Measurements from ENCODE around the gene PUM1.
"Not testable (repeated sequence)": the region's sequence is repeated elsewhere in the genome, so short reads cannot be mapped to it uniquely, and the experiment has no call there.

The PUM1 gene

DNA sequence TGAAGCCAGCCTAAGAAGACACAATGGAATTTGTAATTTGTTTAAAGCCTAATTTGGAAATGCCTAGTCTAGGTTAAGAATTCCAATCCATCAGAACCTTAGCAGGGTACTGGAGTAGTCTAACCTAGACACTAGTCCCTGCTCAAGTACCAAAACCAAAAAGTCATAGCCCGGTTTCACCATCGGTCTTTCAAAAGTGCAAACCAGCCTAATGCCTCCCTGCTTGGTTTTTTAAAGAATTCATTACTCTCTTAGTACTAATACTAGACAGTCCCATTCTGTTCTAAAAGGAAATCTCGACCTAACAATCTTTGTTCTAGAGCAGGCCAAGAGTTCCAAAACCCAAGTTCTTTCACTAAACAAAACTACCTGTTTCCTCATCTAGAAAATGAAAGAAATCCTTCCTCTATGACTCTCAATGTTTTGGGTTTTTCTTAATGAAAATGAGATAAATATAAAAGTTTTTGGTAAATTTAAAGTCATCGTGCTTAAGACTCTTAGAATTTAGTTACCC lies 2.6 kb downstream of the PUM1 start:
- no peak for DNase-seq (ENCODE audit: low read depth)

DNA sequence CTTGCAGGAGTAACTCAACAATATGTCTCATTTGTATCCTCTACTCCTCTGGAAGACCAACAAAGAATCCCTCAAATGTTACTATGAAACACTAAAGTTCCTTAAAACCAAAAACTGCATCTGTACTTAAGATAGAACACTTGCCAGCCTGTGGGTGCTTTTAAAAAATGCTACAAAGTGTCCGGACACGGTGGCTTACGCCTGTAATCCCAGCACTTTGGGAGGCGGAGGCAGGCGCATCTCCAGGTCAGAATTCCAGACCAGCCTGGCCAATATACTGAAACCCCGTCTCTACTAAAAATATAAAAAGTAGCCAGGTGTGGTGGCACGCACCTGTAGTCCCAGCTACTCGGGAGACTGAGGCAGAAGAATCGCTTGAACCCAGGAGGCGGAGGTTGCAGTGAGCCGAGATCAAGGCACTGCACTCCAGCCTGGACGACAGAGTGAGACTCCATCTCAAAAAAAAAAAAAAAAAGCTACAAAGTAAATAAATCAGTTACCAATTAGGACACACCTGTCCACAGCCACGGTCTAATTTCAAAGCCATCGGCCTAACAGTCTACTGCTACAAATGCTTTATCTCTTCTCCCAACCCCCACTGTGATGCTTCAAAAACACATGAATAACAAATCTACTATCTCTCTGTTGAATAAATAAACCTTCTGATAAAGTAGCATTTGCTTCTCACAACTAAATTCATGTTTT lies 3.2 kb downstream of the PUM1 start:
- DNase-seq (ENCODE audit: low read depth), result not testable (repeated sequence)

DNA sequence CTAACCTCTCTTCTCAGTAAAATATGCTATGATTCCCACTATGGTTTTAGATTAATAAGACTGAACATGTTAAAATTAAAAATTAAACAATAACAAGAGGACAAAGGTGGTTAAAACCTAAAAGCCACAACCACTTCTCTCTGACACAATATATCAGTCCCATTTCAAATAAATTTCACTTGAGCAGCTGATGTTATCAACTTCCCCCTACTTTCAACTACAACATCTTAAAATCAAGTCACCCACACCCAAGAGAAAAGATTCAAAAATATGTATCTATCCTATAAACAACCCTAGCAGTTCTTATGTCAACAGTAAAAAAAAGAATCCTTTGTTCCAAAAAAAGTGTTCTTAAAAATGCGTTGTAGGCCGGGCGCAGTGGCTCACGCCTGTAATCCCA lies 7.5 kb downstream of the PUM1 start:
- no peak for DNase-seq (ENCODE audit: low read depth)

DNA sequence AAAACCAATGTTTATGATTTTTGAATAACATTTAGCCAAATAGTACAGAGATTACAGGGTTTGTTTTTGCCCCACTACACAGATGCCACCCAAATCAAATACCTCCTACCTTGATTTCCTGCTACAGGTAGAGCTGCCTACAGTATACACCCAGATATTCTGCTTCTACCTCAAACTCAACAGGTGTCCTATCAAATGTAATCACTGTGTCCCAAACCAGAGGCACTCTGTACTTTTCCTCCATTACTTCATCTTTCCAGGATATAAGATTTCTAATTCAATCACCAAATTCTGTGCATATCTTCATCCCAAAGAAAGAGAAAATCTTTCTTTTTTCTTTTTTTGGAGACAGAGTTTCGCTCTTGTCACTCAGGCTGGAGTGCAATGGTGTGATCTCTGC lies 9.6 kb downstream of the PUM1 start:
- no peak for DNase-seq (ENCODE audit: low read depth)

DNA sequence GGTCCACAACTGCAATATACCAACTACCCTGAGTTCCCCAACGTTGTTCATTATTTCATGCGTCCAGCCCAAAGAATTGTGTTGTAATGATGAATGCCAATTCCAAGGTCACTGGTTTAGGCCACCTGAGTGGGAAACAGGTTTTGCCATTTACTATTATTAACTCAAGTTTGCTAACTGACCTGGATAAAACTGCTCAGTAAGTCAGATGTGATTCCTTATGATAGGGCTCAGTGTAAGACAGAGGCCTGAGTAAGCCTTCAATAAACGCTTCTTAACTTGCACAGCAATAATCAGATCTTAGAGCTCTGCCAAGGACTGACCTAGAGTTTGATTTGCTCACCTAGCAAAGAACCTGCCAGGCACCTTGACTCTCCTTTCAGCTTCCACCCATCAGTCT lies 10.0 kb downstream of the PUM1 start:
- no peak for DNase-seq (ENCODE audit: low read depth)

DNA sequence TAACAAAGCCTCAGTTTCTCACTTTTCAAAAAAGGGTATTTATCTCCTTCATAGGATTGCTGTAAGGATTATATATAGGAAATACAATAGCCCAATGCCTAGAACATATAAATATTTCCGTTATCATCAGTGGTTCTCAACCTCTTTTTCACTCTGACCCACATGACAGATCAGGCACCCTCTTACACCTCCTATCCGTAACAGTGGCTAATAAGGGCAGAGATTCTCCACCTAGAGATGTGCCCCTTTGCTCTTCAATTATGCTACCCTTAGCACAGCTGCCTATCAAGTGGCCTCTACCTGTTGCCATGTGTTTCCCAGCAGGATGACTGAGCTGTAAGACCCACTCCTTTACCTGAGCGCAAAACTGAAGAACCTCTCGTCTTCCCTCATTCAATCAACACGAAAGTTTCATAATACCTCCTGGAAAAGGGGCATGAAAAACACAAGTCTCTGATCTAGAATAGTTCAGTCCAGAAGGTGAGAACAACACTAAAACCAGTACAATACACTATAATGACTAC lies 10.5 kb downstream of the PUM1 start:
- no peak for DNase-seq (ENCODE audit: low read depth)

DNA sequence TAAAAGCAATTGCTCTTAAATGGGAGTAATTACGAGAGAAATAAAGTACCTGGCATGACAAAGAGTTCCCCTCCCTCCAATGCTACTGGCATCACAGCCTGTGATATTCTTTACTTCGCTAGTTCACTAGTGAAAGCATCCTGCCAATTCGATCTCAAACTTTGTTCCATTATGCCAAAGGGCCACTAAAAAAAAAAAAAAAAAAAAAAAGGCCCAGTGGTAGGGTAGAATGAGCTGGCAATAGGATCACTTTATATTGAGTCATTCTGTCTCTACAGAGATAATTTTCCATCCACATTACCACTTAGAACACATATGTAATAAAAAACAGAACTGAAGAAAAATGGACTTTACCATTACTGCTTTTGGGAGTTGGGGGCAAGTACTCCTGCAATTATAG lies 11.2 kb downstream of the PUM1 start:
- no peak for DNase-seq (ENCODE audit: low read depth)

DNA sequence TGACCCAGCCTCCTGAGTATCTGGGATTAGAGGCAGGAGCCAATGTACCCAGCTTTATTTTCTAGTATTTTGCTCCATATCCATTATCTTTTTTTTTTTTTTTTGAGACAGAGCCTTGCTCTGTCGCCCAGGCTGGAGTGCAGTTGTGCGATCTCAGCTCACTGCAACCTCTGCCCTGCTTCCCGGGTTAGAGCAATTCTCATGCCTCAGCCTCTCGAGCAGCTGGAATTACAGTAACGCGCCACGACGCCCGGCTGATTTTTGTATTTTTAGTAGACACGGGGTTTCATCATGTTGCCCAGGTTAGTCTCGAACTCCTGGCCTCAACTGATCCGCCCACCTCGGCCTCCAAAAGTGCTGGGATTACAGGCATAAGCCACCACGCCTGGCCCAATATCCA lies 12.9 kb downstream of the PUM1 start:
- not testable (repeated sequence) for DNase-seq (ENCODE audit: low read depth)

DNA sequence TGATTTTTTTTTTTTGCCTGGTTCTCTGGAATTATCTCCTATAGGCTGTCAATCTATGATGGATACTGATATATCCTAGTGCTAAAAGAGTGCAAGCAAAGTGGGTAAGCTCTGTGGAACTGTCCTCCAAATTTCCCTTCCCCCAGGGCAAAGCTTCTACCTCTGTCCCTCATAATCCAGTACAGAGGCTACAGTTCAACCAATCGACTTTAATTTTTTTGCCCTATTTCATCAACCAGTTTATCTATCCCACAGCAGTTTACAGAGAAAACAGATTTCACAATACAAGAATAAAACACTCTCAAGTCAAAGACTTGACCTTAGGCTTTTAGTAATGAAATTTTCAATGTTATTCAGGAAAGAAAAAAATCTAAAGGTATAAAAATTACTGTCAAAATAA lies 13.9 kb downstream of the PUM1 start:
- no peak for DNase-seq (ENCODE audit: low read depth)

DNA sequence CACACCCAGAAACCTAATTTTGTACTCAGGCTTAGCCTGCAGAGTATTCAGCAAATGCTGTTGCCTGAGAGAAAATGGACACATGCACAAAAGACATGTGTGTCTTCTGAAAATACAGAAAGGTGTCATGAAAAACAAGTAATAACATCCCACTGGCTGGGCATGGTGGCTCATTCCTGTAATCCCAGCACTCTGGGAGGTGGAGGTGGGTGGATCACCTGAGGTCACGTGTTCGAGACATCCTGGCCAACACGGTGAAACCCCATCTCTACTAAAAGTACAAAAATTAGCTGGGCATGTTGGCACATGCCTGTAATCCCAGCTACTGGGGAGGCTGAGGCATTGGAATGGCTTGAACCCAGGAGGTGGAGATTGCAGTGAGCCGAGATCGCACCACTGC lies 18.0 kb downstream of the PUM1 start:
- not testable (repeated sequence) for DNase-seq (ENCODE audit: low read depth)

DNA sequence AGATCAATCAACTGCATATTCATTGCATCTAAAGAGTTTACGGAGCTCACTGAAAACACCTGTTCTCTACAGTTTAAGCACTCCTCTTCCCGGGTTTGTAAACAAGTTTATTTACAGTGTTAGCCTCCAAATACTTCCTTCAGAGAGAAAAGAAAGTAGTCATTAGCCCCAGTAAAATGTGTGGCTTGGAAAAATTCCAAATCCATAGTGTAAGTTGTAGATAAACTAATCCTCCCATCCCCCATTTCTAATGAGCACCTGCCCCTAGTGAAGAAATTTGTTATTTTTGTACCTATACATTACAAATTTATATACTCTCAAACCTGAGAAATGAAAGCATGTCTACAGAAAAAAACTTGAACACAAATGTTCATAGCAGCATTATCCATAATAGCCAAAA lies 21.9 kb downstream of the PUM1 start:
- no peak for DNase-seq (ENCODE audit: low read depth)

DNA sequence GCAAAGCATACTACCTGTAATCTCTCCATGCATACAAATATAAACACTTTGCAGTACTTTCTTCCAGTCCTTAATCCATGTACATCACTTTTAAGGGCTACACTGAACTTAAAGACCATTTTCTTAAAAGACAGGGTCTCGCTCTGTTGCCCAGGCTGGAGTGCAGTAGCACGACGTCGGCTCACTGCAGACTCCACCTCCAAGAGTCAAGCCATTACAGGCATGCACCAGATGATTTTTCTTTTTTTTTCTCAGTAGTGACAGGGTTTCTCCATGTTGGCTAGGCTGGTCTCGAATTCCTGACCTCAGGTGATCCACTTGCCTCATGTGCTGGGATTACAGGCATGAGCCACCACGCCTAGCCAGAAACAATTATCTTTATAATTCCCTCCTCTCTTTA lies 22.9 kb downstream of the PUM1 start:
- DNase-seq (ENCODE audit: low read depth), result no peak

DNA sequence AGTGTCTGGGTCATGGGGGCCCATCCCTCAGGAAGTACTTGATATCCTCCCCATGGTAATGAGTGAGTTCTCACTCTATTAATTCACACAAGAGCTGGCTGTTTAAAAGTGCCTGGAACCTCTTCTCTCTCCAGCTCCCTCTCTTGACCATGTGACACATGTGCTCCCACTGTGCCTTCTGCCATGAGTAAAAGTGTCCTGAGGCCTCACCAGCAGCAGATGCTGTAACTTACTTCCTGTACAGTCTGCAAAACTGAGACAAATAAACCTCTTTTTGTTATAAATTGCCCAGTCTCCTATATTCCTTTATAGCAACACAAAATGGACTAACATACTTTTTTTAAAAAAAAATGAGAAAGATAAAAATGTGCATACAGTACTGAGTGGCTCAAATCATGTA lies 24.0 kb downstream of the PUM1 start:
- no peak for DNase-seq (ENCODE audit: low read depth)

DNA sequence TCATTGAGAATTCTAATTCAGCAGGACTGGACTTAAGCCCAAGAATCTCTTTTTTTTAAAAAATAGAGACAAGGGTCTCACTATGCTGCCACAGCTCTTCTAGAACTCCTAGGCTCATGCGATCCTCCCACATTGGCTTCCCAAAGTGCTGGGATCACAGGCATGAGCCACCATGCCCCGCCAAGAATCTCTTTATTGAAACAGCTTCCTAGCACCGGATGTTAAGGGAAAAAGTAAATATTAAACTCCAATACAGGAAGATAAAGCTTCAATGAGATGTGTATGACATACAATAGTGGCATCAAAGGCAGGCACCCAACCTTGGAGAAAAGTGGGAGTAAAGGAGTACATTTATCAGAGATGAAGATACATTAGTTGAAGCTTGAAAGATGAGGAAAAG lies 25.5 kb downstream of the PUM1 start:
- DNase-seq (ENCODE audit: low read depth), result no peak

DNA sequence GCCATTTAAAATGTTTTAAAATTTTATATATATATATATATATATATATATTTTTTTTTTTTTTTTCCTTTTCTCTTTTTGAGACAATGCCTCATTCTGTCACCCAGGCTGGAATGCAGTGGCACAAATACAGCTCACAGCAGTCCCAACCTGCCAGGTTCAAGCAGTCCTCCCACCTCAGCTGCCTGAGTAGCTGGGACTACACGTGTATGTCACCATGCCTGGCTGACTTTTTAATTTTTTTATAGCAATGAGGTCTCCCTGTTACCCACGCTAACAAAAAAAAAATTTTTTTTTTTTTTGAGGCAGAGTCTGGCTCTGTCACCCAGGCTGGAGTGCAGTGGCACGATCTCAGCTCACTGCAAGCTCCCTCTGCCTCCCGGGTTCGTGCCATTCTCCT lies 26.6 kb downstream of the PUM1 start:
- DNase-seq (ENCODE audit: low read depth), result not testable (repeated sequence)

DNA sequence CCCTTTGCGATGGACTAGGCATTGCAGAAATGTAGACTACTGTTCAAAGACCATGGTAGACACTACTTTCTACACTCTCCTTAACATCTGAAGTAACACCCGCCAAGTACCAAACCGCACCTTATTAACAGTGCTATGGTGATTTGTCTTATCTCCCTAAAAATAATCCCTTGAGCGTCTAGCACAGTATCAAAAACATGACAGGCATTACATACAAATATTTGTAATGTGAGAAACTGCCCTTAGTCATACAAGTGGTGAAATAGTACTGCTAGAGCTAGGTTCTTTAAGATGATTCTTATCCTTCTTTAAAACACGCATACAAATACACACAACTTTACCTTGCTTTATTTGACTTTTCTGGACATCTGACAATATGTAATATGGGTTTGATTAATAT lies 27.2 kb downstream of the PUM1 start:
- no peak for DNase-seq (ENCODE audit: low read depth)

DNA sequence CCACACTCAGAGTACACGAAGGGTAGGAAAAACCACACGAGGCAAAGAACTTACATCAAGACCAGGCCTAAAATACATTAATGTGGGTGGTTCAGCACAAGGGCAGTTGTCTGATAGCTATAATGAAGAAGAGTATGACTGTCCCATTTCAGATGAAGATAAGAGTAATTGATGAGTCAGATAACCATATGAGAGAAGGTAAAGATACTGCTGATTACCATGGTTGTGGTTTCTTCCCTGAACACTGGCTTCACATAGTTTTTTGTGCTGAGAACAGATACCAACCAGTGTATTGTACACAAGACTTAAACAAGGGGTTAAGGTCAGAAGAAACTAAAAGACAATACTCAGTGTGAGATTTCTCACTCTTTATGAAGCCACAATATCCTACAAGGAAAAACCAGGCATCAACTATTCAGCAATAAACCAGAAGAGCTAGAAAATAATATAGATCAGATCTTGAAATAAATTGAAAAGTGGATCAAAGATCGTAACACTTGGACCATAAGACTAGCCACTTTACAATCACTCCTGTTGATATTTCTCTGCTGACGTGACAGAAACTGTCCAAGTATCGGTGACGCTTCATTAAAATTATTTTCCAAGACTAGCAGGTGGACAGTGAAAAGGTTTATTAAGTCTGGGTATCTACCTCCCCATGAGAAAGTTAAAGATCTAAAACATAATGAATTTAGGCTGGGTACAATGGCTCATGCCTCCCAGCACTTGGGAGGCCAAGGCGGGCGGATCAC lies 28.6 kb downstream of the PUM1 start:
- DNase-seq (ENCODE audit: low read depth), result no peak

DNA sequence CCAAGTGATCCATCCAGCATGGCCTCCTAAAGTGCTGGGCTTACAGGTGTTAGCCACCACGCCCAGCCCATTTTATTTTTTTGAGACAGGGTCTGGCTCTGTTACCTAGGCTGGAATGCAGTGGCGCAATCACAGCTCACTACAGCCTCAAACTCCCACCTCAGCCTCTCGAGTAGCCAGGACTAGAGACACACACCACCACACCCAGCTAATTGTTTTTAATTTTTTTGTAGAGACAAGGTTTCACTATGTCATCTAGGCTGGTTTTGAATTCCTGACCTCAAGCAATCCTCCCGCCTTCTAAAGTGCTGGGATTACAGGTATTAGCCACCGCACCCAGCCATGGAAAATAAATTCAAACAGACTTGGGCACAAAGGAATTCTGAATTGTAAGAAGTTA lies 31.9 kb downstream of the PUM1 start:
- DNase-seq (ENCODE audit: low read depth), result no peak

DNA sequence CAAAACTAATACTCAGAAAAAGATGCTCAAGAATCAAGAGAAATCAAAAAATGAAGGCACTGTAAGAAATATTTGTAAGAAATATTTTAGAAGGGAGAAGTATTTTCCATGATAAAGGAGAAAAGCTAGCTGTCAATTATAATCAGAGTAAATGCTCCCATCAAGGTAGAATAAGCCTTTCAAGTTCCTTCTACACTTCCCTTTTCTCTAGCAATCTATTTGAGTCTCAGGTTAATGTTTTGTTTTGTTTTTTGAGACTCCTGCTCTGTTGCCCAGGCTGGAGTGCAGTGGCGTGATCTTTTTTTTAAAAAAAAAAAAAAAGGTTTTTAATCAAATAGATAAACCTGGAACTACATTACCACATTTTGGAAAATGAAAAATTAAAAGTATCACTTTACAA lies 33.3 kb downstream of the PUM1 start:
- DNase-seq (ENCODE audit: low read depth), result no peak

DNA sequence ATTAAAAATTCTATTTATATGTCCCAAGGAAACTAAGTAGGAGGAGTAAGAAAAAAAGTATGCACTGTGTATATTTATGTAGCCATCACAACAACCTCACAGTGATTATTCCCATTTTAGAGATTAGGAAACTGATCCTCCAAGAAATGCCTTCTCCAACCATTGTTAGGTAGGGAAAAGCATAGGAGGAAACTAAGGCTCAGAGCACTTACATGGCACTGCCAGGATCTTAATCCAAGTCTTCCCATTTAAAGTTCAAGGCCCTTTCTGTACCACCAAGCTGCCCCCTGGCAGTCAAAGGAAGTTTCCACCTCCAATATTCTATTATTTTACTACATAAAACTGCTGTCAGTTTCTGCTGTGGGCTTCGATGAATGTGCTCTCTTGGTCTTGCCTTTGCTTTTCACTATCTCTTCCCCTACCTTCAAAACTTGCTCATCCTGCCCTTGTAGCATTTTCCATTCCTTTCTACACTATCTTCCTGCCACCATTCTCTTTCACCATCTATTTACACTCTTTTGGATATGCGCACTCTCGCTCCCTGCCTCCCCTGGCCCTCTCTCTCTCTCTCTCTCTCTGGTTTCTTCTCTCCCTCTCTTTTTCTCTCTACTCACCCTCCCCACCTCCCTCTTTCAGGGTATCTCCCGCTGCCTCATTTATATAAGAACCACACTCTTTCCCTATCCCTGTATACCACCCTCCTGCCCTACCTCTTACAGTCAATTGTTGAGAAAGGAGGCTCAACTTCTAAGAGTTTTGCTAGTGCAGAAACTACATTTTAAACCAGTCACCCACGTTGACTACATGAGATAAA lies 34.0 kb downstream of the PUM1 start:
- no peak for DNase-seq (ENCODE audit: low read depth)

DNA sequence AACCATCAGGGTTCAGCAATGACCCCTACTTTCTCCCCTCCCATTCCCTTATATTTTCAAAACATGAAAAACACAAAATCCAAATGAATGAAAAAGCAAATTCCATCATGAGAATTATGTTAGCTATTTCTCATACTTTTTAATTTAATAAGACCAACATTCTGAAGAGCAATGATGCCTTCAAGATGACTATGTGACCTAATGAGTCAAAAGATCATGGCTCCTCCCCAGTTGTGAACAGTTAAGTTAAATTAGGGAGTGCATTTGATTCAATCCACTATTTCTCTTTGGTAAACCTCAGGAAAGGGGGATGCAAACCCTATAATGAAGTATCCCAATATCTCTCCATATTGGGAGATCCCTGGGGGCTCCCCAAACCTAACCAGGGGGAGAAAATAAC lies 36.5 kb downstream of the PUM1 start:
- DNase-seq (ENCODE audit: low read depth), result no peak

DNA sequence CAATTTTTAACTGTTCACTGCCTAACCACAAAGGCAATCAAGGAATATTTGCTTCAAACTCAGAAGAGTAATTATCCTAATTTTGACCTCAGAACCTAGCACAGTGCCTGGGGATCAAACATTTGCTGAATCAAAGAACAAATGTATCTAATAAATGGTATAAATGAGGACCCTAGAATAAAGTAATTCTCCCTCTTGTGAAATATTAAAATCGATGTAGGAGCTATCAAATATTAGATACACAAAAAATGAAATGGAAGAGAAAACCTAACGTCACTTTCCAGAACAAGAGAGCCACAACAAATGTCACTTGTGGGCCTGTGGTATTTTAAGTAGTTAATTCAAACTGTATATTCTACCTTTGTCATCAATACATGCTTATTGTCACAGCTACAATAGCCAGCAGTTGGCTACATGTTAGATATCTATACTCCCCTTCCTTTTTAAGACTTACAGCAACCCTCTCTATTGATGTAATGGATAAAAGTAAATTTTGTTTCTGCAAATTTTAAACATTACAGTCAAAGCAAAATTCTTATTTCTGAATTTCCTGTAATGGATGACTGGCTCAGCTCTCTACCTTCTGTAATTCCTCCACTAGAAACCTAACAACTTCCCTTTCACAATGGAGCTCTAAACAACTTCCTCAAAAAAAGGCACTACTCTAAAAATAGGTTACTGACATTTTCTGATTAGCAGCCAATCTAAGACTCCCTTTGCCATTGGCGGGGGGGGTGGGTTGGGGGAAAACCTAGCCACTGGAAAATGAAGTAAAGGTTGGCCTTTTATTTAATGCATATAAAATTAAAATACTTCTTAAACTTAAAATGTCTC lies 37.6 kb downstream of the PUM1 start:
- no peak for DNase-seq (ENCODE audit: low read depth)

All from CMK (cell line).